DMS 273 (cell line): ENCODE results near the gene CSTF3.
"Not testable (repeated sequence)": the region's sequence is repeated elsewhere in the genome, so short reads cannot be mapped to it uniquely, and the experiment has no call there.

ENCODE experiments used
- DNase-seq: peaks from one replicate; lab custom pipeline; 2025; ENCODE audit not compliant: unreplicated experiment; lab: John Stamatoyannopoulos, UW

Gene CSTF3

DNA sequence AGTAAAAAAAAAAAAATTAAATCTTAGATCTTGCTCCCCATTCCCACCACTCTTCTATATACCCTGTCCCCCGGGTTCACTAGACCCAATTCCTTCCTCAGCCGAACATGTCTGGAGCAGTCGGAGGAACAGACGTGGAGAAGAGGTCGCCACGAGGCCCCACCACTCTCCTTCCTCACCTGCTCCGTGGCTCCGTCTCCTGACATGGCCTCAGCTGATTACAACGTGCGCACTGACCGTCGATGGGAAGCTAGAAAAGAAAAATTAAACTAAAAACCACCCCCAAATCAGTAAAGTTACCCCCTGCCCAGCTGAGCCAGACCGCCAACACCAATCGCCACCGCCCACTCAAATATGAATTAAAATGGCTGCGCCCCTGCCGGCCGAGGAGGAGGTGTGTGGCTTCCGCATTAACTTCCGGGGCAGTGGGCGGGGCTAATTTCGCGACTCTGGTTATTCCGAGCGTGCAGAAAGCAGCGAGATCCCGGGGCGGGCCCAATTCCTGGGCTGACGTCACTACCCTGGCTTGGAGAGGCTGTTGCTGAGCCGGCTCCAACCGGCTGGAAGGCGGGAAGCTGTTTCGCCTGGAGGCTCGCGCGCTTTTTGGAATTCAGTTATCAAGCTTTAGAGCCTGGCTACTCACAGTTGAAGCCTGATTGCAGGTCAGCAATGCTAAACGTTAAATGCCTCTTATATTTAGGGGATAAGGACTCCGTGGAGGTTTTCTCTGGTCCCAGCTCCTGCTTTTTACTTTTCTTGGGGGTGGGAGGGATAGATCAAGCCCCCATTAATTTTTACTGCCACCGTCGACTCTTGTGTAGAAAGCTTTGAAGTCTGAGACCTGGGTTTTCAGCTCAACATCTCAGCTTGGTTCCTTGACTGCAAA is at the start of gene CSTF3:
Gene CSTF3, minus strand, starts transcription at position 361 of the 886 bp plus-strand sequence. Its CDS starts 155 bp downstream, at position 206.
- DNase-seq = peak; percentile 99

DNA sequence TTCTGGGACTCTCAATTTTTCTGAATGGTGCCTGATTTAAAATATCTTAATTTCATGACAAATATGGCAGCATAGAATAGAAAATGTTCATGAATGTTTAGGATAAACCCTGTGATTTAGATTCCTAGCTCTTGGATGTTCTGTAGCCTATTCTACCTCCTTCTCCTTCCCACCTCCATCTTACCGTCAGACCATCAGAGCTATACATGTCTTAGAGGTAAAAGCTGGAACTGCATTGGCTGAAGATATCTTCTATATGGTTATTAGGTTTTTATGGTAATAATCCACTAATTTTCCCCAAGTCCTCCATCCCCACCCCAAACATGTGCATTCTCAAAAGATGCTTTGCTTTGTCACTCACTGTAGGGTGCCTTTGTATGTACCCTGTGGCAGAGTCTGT is 46.9 kb upstream of the CSTF3 start:
- DNase-seq = no peak

- DNase-seq = no peak
These were observed 46.2 kb upstream of the CSTF3 start for GRCh38 chr11:33207408-33207985.

- DNase-seq = no peak
These were observed 36.8 kb upstream of the CSTF3 start for GRCh38 chr11:33197915-33198727.

DNA sequence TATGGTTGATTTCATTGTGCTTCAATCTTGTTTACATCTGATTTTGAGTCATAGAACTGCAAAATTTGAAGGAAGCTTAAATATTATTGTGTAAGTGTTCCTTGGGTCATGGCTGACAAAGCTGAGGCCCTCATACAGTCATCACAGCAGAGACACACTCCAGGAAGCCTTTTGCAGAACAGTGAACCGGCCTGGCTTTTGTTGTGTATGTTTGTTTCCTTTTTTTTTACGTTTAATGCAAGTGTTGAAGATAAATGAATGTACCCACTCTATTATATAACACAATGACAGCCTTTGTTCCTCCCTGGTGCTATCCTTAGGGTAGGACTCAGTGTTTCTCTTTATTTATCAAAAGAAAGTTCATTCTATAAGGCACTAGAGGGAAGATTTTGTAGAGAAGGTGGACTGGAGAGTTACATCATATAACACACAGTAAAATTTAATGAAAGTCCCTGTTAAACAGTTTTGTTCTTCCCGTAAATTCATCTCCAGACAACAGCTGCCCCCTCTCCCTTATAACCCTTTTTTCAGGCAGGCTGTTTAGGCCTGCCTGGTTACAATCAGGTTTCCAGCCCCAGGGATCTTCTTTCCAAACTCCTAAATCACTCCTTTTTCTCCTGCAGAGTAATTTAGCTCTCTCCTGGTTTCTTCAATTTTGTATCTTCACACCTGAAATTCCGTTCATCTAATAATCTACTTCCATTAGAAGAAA is 34.3 kb upstream of the CSTF3 start:
- no peak for DNase-seq

- no peak for DNase-seq
These were observed 33.2 kb upstream of the CSTF3 start for GRCh38 chr11:33194455-33194854.

GRCh38 chr11:33191467-33191866 is 30.2 kb upstream of the CSTF3 start:
- no peak for DNase-seq

DNA sequence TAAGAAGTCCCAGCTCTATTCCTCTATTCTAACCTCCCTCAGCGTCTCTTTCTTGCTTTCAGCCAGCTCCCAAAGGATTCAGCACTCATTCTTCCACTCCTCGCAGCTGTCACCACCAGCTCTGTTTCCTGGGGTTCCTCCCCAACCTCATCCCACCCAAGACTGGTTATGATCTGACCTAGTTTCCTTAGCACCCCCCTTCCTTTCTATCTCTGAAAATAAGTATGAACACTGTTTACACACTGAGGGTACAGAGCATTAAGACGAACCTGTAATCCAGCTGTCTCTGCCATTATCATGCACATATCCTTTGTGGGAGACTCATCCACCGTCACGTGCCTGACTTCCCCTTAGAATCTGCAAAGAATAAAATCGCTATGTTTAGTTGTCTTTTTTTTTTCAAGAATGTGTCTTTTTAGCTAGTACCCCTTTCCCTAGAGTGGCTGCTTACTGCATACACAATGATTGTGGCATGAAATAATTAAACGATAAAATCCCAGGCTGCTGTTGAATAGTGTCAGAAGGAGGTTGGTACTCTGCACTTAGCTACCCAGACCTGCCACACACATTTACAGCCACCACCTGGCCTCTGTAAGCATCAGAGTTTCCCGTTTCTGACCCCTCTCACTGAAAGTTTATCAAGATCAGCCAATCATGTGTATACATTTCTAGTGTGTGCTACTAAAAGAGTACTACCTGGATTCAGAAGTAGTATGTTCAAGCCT is 26.9 kb upstream of the CSTF3 start:
- DNase-seq = no peak

GRCh38 chr11:33185756-33186155 is 24.5 kb upstream of the CSTF3 start:
- no peak for DNase-seq

- no peak for DNase-seq
These were observed 21.1 kb upstream of the CSTF3 start for GRCh38 chr11:33182246-33182878.

GRCh38 chr11:33179348-33179803 is 18.1 kb upstream of the CSTF3 start:
- DNase-seq = no peak

GRCh38 chr11:33178443-33179180 is 17.3 kb upstream of the CSTF3 start:
- DNase-seq = no peak

- no peak for DNase-seq
These were observed 16.5 kb upstream of the CSTF3 start for GRCh38 chr11:33177676-33178336.

GRCh38 chr11:33176760-33177159 is 15.5 kb upstream of the CSTF3 start:
- DNase-seq = not testable (repeated sequence)

DNA sequence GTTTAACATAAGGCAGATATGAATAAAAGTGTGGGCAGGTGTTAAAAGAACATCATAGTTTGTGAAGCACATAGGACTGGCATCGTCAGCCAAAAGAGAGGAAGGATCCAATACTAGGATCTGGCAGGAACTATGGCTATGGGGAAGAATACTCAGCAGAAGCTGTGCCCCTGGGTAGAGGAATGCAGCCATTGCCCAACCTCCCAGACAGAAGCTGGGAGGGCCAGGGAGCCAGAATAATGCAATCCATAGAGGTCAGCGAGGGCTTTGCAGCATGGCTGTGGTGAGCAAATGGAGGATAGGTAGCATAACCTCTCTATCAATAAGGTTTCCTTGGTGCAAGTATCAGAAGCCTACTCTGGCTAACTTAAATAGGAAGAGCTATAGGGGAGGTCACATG is 11.7 kb upstream of the CSTF3 start:
- DNase-seq = no peak

GRCh38 chr11:33172345-33172744 is 11.1 kb upstream of the CSTF3 start:
- no peak for DNase-seq

DNA sequence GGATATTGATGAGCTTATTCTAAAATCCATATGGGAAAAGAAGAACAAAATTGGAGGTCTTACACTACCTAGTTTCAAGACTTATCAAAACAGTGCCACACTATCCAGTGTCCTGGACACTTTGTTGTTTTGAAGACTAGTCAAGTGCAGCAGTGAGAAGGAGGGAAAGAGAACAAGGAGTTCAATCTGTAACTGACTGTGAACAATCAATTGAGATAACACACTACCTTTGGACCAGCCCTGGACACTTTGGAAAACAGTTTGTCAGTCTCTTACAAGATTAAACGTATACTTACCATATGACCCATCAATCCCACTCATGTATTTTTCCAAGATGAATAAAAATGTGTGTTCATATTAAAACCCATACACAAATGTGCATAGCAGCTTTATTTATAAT is 10.0 kb upstream of the CSTF3 start:
- no peak for DNase-seq

DNA sequence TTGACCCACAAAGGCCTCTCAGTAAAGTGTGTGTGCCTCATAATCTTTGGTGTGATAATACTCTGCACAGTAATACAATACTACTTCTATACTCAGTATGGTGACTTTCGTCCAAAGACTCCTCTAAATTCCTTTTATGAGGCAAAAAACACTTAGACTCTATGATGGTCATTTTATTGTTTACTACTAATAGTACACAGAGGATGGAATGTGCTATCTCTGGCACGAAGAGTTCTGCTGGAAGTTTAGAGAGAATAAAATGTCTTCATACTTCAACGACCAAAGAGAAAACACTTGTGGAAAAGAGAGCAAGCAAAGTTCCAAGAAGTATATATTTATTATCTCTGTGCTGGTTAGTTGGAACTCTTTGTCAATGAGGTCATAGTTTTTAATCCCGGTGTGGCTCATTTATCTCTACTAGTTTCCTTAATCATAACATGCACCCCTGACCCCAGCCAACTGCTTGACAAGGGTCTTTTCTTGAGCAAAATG is 7.5 kb upstream of the CSTF3 start:
- no peak for DNase-seq
